Fibroblast of lung (primary cell): Measurements from ENCODE around the gene C10orf71. TPM values are rescaled to one million over a fixed set of nuclear protein-coding genes. Genes with fewer than 3 reads are reported as not detected.

Experiments
- DNase-seq, 2 donors: peaks; one replicate each; pipeline versions ENCODE4 v3.0.0 to v3.0.0-alpha.2; 2010; ENCODE audit warnings: low read depth in 2 of 2
- H2AFZ ChIP-seq: 2 replicates; pipeline ENCODE4 v1.5.1; 2012; ENCODE audit warnings: low read length, control low read depth, inconsistent platforms
- H3K27ac ChIP-seq: 2 replicates; pipeline ENCODE4 v1.5.1; 2011; ENCODE audit warnings: low read length, control low read depth; ENCODE audit not compliant: insufficient read depth
- H3K27me3 ChIP-seq: 2 replicates; pipeline ENCODE4 v1.5.1; 2011; ENCODE audit warnings: mild to moderate bottlenecking, low read length; ENCODE audit not compliant: control insufficient read depth, insufficient read depth
- H3K36me3 ChIP-seq: 2 replicates; pipeline ENCODE4 v1.5.1; 2011; ENCODE audit warnings: low read length; ENCODE audit not compliant: control insufficient read depth, insufficient read depth
- H3K4me1 ChIP-seq: 2 replicates; pipeline ENCODE4 v1.5.1; 2011; ENCODE audit warnings: low read length; ENCODE audit not compliant: control insufficient read depth, insufficient read depth; ENCODE audit errors: extremely low read depth
- H3K4me2 ChIP-seq: 2 replicates; pipeline ENCODE4 v1.5.1; 2011; ENCODE audit warnings: low read length, control low read depth; ENCODE audit not compliant: insufficient read depth; ENCODE audit errors: extremely low read depth
- H3K4me3 ChIP-seq, 4 experiments: fragments of 200-600 bp in 1 of 4; sonication (generic) in 1 of 4; replicated peaks in 1 of 4; 2 replicates each; pipeline ENCODE4 v1.5.1; 2011 to 2016; ENCODE audit warnings: low read length in 4 of 4, low read depth in 3 of 4, mild to moderate bottlenecking in 3 of 4, control low read depth in 2 of 4, inconsistent platforms in 1 of 4, mixed read lengths in 1 of 4; ENCODE audit not compliant: insufficient read depth in 1 of 4; ENCODE audit errors: control extremely low read depth in 1 of 4
- H3K79me2 ChIP-seq: 2 replicates; pipeline ENCODE4 v1.5.1; 2012; ENCODE audit warnings: mild to moderate bottlenecking, low read length, inconsistent platforms; ENCODE audit not compliant: control insufficient read depth, insufficient read depth
- H3K9ac ChIP-seq: 2 replicates; pipeline ENCODE4 v1.5.1; 2011; ENCODE audit warnings: mild to moderate bottlenecking, low read length, control low read depth; ENCODE audit not compliant: insufficient read depth
- H3K9me3 ChIP-seq: 2 replicates; pipeline ENCODE4 v1.5.1; 2012; ENCODE audit warnings: low read depth, low read length; ENCODE audit not compliant: control insufficient read depth, insufficient read depth
- H4K20me1 ChIP-seq: 2 replicates; pipeline ENCODE4 v1.5.1; 2011; ENCODE audit warnings: low read length; ENCODE audit not compliant: control insufficient read depth, insufficient read depth; ENCODE audit errors: extremely low read depth
- EZH2 ChIP-seq: IDR thresholded peaks from 2 replicates; pipeline ENCODE4 v1.5.1; 2012; ENCODE audit warnings: low read length, control low read depth, mild to moderate bottlenecking; ENCODE audit errors: missing control alignments
- polyA plus RNA-seq, 2 donors: library from polyadenylated mRNA; depleted of rRNA in 1 of 2; stranded (reverse) in 1 of 2; unstranded in 1 of 2; fragments of >200 nt; gene quantifications; 2 replicates each; pipeline ENCODE4 v1.2.1, GENCODE V29; 2011 to 2012; ENCODE audit warnings: missing spikeins in 1 of 2
- total RNA-seq: library from RNA; depleted of rRNA; stranded (reverse); fragments of >200 nt; gene quantifications from 2 replicates; pipeline ENCODE4 v1.2.1, GENCODE V29; 2014
- TF ChIP-seq, protein P1 (sequence below), 2 donors: IDR thresholded peaks in 1 of 2; conservative IDR thresholded peaks in 1 of 2; 1 replicate in 1 of 2; 2 replicates in 1 of 2; pipeline ENCODE4 v1.5.1; 2011 to 2012; ENCODE audit warnings: low read length in 2 of 2, control low read depth in 1 of 2, inconsistent platforms in 1 of 2, low read depth in 1 of 2, mild to moderate bottlenecking in 1 of 2

C10orf71 gene
- total and polyA plus RNA-seq, 2 donors (not counting 1 experiment from before 2014, with no cell fraction given) = not detected

GRCh38 chr10:49361735-49362568, 63.0 kb downstream of the C10orf71 start:
- Histone ChIP-seq H3K36me3 (no peaks in the 10 kb centered on the region), H3K9me3 (no peaks in the 10 kb centered on the region), H3K79me2 (no peaks in the 10 kb centered on the region), H3K27ac (no peak overlapping the region), H2AFZ (no peak overlapping the region), H3K9ac (no peak overlapping the region), H3K27me3 (no peaks in the 10 kb centered on the region), H3K4me2 (no peak overlapping the region), H4K20me1 (no peaks in the 10 kb centered on the region), H3K4me3 (no peak overlapping the region), H3K4me1 (no peaks in the 10 kb centered on the region)
- DNase-seq = no peak
- TF ChIP-seq, protein P1, sequence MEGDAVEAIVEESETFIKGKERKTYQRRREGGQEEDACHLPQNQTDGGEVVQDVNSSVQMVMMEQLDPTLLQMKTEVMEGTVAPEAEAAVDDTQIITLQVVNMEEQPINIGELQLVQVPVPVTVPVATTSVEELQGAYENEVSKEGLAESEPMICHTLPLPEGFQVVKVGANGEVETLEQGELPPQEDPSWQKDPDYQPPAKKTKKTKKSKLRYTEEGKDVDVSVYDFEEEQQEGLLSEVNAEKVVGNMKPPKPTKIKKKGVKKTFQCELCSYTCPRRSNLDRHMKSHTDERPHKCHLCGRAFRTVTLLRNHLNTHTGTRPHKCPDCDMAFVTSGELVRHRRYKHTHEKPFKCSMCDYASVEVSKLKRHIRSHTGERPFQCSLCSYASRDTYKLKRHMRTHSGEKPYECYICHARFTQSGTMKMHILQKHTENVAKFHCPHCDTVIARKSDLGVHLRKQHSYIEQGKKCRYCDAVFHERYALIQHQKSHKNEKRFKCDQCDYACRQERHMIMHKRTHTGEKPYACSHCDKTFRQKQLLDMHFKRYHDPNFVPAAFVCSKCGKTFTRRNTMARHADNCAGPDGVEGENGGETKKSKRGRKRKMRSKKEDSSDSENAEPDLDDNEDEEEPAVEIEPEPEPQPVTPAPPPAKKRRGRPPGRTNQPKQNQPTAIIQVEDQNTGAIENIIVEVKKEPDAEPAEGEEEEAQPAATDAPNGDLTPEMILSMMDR (conservative IDR thresholded peaks at IDR 0.05 in 1 of 2, IDR thresholded peaks at IDR 0.05 in 1 of 2; ENCODE audit: low read depth in 1 of 2, low read length in 2 of 2) = no peak

DNA sequence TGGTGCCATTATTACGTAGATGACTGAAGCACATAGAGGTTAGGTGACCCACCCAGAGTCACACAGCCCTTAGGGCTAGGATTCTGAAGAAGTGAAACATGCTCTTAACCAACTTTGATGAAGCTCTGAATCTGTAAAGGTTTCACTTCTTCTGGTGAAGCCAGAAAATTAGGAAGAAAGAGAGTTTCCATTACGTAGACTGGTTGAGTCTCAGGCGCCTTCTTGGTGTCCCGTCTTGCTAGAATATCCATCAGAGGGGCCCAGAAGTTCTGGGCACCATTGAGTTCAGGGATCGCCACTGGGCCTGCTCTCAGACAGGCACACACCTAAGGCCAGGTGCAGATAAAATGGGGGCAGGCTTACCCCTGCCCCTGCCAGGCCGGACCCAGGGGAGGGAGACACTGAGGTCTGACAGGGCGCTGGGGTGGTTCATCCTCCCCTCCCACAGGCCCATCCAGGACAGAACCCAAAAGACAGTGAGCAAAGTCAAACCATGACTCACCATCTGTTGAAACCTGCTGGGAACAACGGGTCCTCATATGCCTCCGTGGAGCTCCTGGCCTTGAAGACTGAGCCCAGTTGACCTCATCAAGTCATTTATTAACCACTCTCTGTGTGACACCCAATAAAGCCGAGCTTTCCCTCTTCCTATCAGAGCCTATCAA, 63.8 kb downstream of the C10orf71 start:
- Histone ChIP-seq H3K9ac (no peak overlapping the region), H3K4me1 (no peaks in the 10 kb centered on the region)
- TF ChIP-seq, protein P1 (conservative IDR thresholded peaks at IDR 0.05 in 1 of 2, IDR thresholded peaks at IDR 0.05 in 1 of 2; ENCODE audit: low read depth in 1 of 2, low read length in 2 of 2) = no peak
- TF ChIP-seq EZH2 = no peak

GRCh38 chr10:49363309-49364031, 64.5 kb downstream of the C10orf71 start:
- no peak overlapping the region for H3K4me2 ChIP-seq
- no peaks in the 10 kb centered on the region for H3K9me3 ChIP-seq
- TF ChIP-seq, protein P1 (conservative IDR thresholded peaks at IDR 0.05 in 1 of 2, IDR thresholded peaks at IDR 0.05 in 1 of 2; ENCODE audit: low read depth in 1 of 2, low read length in 2 of 2) = no peak
- TF ChIP-seq EZH2 = no peak
- no peak for DNase-seq
- H3K36me3 ChIP-seq = no peaks in the 10 kb centered on the region
- H3K27me3 ChIP-seq = no peaks in the 10 kb centered on the region
- no peak overlapping the region for H3K4me3 ChIP-seq
- H4K20me1 ChIP-seq = no peaks in the 10 kb centered on the region
- H2AFZ ChIP-seq = no peak overlapping the region
- H3K4me1 ChIP-seq = no peaks in the 10 kb centered on the region
- H3K27ac ChIP-seq = no peak overlapping the region
- H3K79me2 ChIP-seq = no peaks in the 10 kb centered on the region
- no peak overlapping the region for H3K9ac ChIP-seq

More for the DNA sequence above, 63.8 kb downstream of the C10orf71 start:
- Histone ChIP-seq H4K20me1 (no peaks in the 10 kb centered on the region), H3K79me2 (no peaks in the 10 kb centered on the region), H3K27ac (no peak overlapping the region), H3K36me3 (no peaks in the 10 kb centered on the region), H3K27me3 (no peaks in the 10 kb centered on the region), H3K4me3 (no peak overlapping the region), H3K9me3 (no peaks in the 10 kb centered on the region), H3K4me2 (no peak overlapping the region), H2AFZ (no peak overlapping the region)
- no peak for DNase-seq
